K562 (cell line): Measurements from ENCODE around the gene MYLK4. TPM values are rescaled to one million over a fixed set of nuclear protein-coding genes. Genes with fewer than 3 reads are reported as not detected.

Experiments used
- CREM ChIP-seq: IDR thresholded peaks from 2 replicates; pipeline ENCODE4 v1.6.1; 2014; ENCODE audit warnings: antibody characterized with exemption, low read depth
- DPF2 ChIP-seq: fragments of 450-650 bp; IDR thresholded peaks from 2 replicates; pipeline ENCODE4 v1.6.1; 2016
- KLF1 ChIP-seq: fragments of 450-650 bp; IDR thresholded peaks from 2 replicates; pipeline ENCODE4 v1.6.1; 2016; ENCODE audit warnings: missing genetic modification characterization, missing compliant biosample characterization
- MBD1 ChIP-seq: fragments of 250-450 bp; sonication (Bioruptor Pico); IDR thresholded peaks from 2 replicates; pipeline ENCODE4 v1.8.0; 2022; ENCODE audit warnings: inconsistent platforms
- MED1 ChIP-seq: sonication (generic); formaldehyde crosslinking; IDR thresholded peaks from 2 replicates; pipeline ENCODE4 v1.8.1; 2023; ENCODE audit warnings: missing genetic modification reagents, borderline replicate concordance
- RNF2 ChIP-seq: sonication (generic); IDR thresholded peaks from 2 replicates; pipeline ENCODE4 v1.6.1; 2016
- SMARCE1 ChIP-seq: fragments of 450-650 bp; IDR thresholded peaks from 2 replicates; pipeline ENCODE4 v1.7.1; 2016; ENCODE audit warnings: mild to moderate bottlenecking
- TFAP4 ChIP-seq: sonication (generic); formaldehyde crosslinking; IDR thresholded peaks from 2 replicates; pipeline ENCODE4 v1.8.0; 2022; ENCODE audit warnings: missing genetic modification reagents, mild to moderate bottlenecking, moderate library complexity, borderline replicate concordance
- U2AF1 ChIP-seq: fragments of 200-400 bp; formaldehyde crosslinking; optimal IDR thresholded peaks from 2 replicates; pipeline ENCODE3; 2017; ENCODE audit warnings: mild to moderate bottlenecking, low read depth, low read length, moderate library complexity
- USF1 ChIP-seq: sonication (generic); formaldehyde crosslinking; IDR thresholded peaks from 2 replicates; pipeline ENCODE4 v1.9.0; 2022; ENCODE audit warnings: mild to moderate bottlenecking, missing genetic modification reagents
- ZBTB12 ChIP-seq: fragments of 250-450 bp; sonication (Bioruptor Pico); IDR thresholded peaks from 2 replicates; pipeline ENCODE4 v1.4.0; 2020
- ZBTB40 ChIP-seq, 2 experiments: fragments of 450-650 bp in 1 of 2; sonication (generic) in 1 of 2; formaldehyde crosslinking in 1 of 2; IDR thresholded peaks; 2 replicates each; pipeline versions ENCODE4 v1.7.1 to v1.9.0; 2016 to 2022; ENCODE audit warnings: inconsistent platforms in 1 of 2, mild to moderate bottlenecking in 1 of 2, missing genetic modification reagents in 1 of 2
- ZNF316 ChIP-seq: fragments of 450-650 bp; IDR thresholded peaks from 2 replicates; pipeline ENCODE4 v1.6.1; 2016
- polyA plus RNA-seq, 8 experiments: library from polyadenylated mRNA; depleted of rRNA in 4 of 8; stranded (reverse) in 5 of 8; unstranded in 3 of 8; fragments of >200 nt; fragmentation: Nextera tagmentation in 2 of 8; fragmentation: Illumina TruSeq in 1 of 8; extraction: Ambion mirVana in 2 of 8; extraction: Trizol in 1 of 8; gene quantifications; 2 replicates each; pipeline versions ENCODE4 v1.2.1 to v1.2.3, GENCODE V29; 2011 to 2014; ENCODE audit warnings: inconsistent platforms in 1 of 8, missing spikeins in 1 of 8
- total RNA-seq, 7 experiments: library from RNA; depleted of rRNA in 6 of 7; stranded (reverse); fragments of >200 nt in 6 of 7; fragmentation: Illumina TruSeq in 2 of 7; extraction: Trizol in 2 of 7; gene quantifications; 2 replicates each; pipeline versions ENCODE4 v1.2.1 to v1.2.3, GENCODE V29; 2011 to 2021; ENCODE audit warnings: low replicate concordance in 1 of 7

The MYLK4 gene
- total and polyA plus RNA-seq, 9 of the 15 experiments (the other 6 are each of a cell fraction or from before 2014, with no cell fraction given): 0.01 to 0.15 (median 0.06) TPM

- 0 out of 2 replicates have a peak, but pooled peaks have one; percentile 59 for TF ChIP-seq MBD1
- TF ChIP-seq U2AF1: no peak
- peak; percentile 49; the same call in 1 of the 2 replicates for TF ChIP-seq SMARCE1
- TF ChIP-seq DPF2: peak; percentile 76
- no peak for TF ChIP-seq TFAP4 (CRISPR knock-in tag)
- no peak for TF ChIP-seq ZNF316
- no peak for TF ChIP-seq USF1 (CRISPR knock-in tag)
- TF ChIP-seq RNF2: 0 out of 2 replicates have a peak, but pooled peaks have one; percentile 31
- TF ChIP-seq ZBTB12 (CRISPR knock-in tag): no peak
- no peak for TF ChIP-seq MED1 (CRISPR knock-in tag)
- TF ChIP-seq KLF1: no peak
- peak; percentile 42; the same call in 1 of the 2 replicates for TF ChIP-seq CREM
- TF ChIP-seq ZBTB40 (IDR thresholded peaks at IDR 0.05): no peak
- TF ChIP-seq ZBTB40 (CRISPR knock-in tag; IDR thresholded peaks at IDR 0.05): no peak
Observed at GRCh38 chr6:2684103-2684749, 66.5 kb downstream of the MYLK4 start (continued).
